A673 (cell line): Measurements from ENCODE around the gene CCDC87.

Experiments
- EZH2 ChIP-seq: fragments of 200-600 bp; sonication (generic); IDR thresholded peaks from 2 replicates; pipeline ENCODE4 v1.6.1; 2017; ENCODE audit warnings: borderline replicate concordance, low read depth, mild to moderate bottlenecking, mixed read lengths, antibody characterized with exemption, low read length; ENCODE audit not compliant: poor library complexity, severe bottlenecking
- TF ChIP-seq, protein P1 (sequence below): fragments of 300-800, 200-600 bp; sonication (generic); conservative IDR thresholded peaks from 2 replicates; pipeline ENCODE4 v1.5.1; 2017; ENCODE audit warnings: low read depth, mild to moderate bottlenecking, antibody characterized with exemption, low read length, moderate library complexity, mixed read lengths

GRCh38 chr11:66632952-66633351, 40.1 kb upstream of the CCDC87 start:
- TF ChIP-seq, protein P1, sequence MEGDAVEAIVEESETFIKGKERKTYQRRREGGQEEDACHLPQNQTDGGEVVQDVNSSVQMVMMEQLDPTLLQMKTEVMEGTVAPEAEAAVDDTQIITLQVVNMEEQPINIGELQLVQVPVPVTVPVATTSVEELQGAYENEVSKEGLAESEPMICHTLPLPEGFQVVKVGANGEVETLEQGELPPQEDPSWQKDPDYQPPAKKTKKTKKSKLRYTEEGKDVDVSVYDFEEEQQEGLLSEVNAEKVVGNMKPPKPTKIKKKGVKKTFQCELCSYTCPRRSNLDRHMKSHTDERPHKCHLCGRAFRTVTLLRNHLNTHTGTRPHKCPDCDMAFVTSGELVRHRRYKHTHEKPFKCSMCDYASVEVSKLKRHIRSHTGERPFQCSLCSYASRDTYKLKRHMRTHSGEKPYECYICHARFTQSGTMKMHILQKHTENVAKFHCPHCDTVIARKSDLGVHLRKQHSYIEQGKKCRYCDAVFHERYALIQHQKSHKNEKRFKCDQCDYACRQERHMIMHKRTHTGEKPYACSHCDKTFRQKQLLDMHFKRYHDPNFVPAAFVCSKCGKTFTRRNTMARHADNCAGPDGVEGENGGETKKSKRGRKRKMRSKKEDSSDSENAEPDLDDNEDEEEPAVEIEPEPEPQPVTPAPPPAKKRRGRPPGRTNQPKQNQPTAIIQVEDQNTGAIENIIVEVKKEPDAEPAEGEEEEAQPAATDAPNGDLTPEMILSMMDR = no peak
- no peak for TF ChIP-seq EZH2
